UCSD-AML1 (cell line): ENCODE measurements around the gene NCR2.
A peak's percentile ranks its signal among the peaks of the same experiment; 100 is the strongest.

Experiments
- DNase-seq: peaks from one replicate; lab custom pipeline; 2025; ENCODE audit not compliant: unreplicated experiment; lab: John Stamatoyannopoulos, UW

The NCR2 gene

DNA sequence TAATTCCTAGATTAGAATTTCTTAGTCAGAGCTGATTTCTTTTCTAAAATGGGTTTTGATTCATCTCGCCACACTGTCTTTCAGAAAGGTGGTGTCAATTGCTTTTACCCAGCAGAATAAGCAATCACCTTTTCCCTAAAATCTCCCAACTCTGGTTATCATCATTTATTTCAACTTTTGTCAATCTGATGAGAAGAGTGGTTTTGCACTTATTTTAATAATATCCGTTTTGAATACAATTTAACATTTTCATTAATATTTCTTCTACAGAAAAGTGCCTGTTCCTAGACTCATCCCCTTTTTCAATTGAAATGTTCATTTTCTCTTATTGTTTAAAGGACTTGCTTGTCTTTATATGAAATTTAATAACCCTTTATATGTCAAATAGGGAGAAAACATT is 8.2 kb upstream of the NCR2 start:
- no peak for DNase-seq

- DNase-seq: no peak
Measured at GRCh38 chr6:41331401-41332150, 3.8 kb upstream of the NCR2 start.

DNA sequence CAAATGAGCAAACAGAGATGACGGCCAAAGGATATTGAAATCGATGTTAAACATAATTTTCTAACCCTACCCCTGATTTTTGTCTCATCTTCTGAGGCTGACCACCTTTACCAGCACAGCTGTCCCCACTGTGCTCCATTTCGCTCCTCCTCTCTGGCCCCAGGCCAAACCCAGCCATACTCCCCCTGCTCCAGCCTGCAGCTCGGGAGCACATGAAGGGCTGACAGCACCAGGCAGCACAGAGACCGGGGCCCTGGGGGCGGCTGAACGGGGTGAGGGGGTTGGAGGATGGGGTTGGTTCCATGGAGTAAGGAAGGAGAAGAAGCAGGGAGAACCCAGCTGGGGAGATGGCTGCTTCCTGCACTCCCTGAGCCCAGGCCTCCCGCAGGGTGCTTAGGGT is 3.2 kb upstream of the NCR2 start:
- DNase-seq: peak; percentile 43

- DNase-seq: no peak
Measured at GRCh38 chr6:41332842-41333736, 2.3 kb upstream of the NCR2 start.

- DNase-seq: no peak
Measured at GRCh38 chr6:41334482-41335040, 847 bp upstream of the NCR2 start.

GRCh38 chr6:41335943-41336342 is 535 bp downstream of the NCR2 start:
- DNase-seq: no peak

DNA sequence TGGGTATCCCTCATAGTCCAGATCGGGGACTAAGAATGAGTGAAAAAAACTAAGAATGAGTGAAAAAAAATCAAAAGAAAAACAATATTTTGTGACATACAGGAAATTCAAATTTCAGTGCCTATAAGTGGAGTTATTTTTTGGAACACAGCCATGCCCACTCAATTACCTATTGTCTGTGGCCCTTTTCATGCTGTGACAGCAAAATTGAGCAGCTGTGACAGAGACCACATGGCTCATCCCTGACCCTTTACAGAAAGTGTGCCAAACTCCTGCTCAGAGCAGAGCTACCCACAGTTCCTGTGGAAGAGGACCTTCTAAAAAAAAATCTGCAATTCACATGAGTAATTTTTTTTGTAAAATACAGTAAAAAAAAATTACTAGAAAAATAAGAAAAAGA is 1.4 kb downstream of the NCR2 start:
- DNase-seq: no peak

DNA sequence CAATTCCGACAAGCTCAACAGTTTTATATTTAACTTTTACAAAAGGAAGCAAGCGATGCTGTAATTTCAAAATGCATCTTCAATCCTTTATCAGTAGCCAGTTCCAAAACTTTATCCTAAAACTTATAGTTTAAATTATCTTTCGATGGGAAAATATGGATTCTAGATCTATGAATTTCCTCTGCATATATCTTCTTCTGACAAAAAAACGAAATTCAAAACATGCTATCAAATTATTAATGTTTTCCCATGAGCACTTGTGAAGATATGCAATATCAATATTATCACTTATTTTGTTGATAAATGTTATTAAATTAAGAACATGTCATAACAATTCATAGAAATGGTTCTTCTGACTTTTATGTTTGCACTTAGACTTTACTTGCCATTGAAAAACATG is 2.3 kb downstream of the NCR2 start:
- no peak for DNase-seq

GRCh38 chr6:41338659-41339058 is 3.3 kb downstream of the NCR2 start:
- no peak for DNase-seq

- DNase-seq: no peak
Measured at GRCh38 chr6:41341580-41341979, 6.2 kb downstream of the NCR2 start.

DNA sequence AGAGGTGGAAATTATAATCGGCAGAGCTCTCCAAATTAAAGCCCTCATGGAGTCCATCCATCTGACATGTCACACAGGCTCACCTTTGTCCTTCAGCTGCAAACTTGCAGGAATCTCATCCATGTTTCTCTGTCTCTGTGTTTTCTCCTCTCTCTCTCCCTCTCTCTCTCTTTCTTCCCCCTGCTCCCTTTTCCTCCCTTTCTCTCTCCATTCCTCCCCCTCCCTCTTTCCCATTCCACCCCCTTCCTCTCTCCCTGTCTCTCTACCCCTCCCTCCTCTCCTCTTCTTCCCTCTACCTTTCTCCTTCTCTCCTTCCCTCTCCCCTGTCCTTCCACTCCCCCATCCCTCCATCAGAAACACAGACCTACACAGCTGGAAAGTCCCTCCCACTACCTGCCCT is 6.8 kb downstream of the NCR2 start:
- no peak for DNase-seq

- no peak for DNase-seq
Measured at GRCh38 chr6:41343641-41344187, 8.3 kb downstream of the NCR2 start.

DNA sequence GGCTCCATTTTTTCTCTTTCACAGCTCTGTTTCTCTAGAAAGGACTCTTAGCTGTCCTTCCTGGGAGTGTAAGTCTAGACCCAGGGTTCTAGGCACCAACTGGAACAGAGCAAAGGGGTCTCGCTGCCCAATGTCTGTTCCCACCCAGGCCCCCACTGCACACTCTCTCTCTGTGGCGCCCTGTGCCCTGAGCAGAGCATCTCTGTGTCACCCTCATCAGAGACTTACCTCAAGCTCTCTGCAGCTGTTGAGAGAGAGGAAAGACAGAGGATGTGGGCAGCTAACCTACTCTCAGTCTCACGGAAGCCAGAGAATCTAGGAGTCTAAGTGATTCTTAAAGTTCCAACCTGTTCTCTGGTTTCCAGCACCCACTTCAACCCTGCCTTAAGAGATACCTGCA is 9.5 kb downstream of the NCR2 start:
- no peak for DNase-seq

- no peak for DNase-seq
Measured at GRCh38 chr6:41345901-41346300, 10.5 kb downstream of the NCR2 start.

- no peak for DNase-seq
Measured at GRCh38 chr6:41346441-41346840, 11.0 kb downstream of the NCR2 start.

GRCh38 chr6:41347378-41348050 is 12.1 kb downstream of the NCR2 start:
- no peak for DNase-seq

DNA sequence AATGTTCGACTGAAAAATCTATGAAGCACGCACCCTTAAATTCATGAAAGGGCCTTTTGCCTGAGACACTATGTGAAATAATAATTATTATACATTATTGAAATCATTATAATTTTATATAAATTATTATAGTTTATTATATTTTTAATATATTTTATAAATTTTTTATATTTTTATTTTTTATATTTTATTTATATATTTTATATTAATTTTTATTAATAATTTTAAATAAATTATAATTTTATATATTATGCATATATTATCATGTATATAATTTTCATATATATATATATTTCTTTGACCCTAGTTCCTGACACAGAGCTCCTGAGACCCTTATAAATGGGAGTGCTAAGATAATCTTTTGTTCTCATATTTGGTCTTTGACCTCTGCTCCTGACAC is 13.5 kb downstream of the NCR2 start:
- no peak for DNase-seq

DNA sequence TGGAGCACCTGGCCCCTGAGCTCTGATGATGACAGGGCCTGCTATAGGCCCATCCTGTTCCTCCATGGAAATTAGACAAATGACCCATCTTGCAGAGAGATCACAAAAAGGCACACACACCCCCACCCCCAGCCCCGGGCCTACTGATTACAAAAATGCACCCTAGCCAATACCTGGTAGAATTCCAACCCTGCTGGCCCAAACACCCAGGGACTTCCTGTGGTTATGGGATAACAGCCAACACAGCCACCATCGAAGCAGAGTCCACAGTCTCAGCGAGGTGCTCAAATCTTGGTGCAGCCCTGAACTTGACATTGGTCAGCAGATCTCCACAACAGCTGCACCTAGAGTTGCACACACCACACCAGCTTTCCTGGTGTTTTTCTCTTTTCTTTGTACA is 17.0 kb downstream of the NCR2 start:
- no peak for DNase-seq

- no peak for DNase-seq
Measured at GRCh38 chr6:41352907-41353306, 17.5 kb downstream of the NCR2 start.

- DNase-seq: no peak
Measured at GRCh38 chr6:41353333-41353732, 17.9 kb downstream of the NCR2 start.

DNA sequence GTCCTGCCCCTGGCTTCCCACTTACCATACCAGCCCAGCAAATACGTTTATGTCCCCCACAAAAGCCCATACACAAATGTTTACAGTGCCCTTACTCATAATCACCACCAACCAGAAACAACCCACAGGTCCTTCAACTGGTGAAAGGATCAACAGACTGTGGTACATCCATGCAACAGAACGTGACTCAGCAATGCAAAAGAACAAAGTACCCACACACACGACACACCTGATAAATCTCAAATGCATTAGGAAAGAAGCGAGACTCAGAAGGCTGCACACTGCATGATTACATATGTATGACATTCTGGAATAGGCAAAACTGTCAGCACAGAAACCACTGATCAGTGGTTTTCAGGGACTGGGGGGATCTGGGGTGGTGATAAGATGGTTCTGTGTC is 20.5 kb downstream of the NCR2 start:
- no peak for DNase-seq
